Lower leg skin (tissue), 3 donors: Measurements from ENCODE around the gene PGAM2.

Source experiments
- CTCF ChIP-seq, 3 donors: fragments of 450-650 bp; IDR thresholded peaks; one replicate each; pipeline ENCODE4 v1.5.1; 2016; ENCODE audit warnings: antibody characterized with exemption in 3 of 3, mild to moderate bottlenecking in 3 of 3, moderate library complexity in 2 of 3
- POLR2A ChIP-seq, 2 donors: fragments of 450-650 bp; IDR thresholded peaks; one replicate each; pipeline ENCODE4 v1.6.1; 2016 to 2017; ENCODE audit warnings: antibody characterized with exemption in 2 of 2, mild to moderate bottlenecking in 1 of 2, moderate library complexity in 1 of 2

GRCh38 chr7:44062903-44063295, 2.5 kb downstream of the PGAM2 start:
- TF ChIP-seq CTCF (IDR thresholded peaks at IDR 0.05) (no peak), POLR2A (IDR thresholded peaks at IDR 0.05) (no peak)
